Measurements from ENCODE around the gene MAPK8IP1.
A peak's percentile ranks its signal among the peaks of the same experiment; 100 is the strongest.

The MAPK8IP1 gene

DNA sequence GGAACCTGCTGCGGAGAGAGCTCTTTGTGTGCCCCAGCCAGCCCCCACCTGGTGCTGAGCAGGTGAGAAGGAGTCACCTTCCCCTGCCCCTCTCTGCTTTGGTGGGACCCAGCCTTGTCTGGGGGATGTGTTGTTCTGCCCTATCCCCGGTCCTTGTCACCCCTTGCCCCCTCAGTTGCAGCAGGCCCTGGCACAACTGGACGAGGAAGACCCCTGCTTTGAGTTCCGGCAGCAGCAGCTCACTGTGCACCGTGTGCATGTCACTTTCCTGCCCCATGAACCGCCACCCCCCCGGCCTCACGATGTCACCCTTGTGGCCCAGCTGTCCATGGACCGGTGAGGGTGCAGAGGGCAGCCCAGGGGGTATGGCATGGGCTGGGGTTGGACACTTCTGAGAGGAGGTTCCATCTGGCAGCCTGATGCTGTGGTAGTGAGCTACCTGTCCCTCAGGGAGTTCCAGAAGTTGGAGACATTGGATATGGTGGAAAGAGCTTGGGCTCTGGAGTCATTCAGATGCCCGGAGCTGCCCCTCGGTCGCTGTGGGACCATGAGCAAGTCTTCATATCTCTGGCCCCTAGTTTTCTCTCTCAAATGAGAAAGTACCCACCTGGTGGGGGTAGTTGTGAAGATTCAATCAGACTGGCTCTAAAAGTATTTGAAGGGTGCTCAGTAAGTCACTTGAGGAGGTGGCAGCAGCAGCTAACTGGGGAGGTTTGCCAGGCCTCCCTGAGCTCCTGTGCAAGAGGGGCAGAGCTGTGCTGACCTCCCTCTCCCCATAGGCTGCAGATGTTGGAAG, 41.3 kb downstream of the MAPK8IP1 start:
- no peak for DNase-seq

- DNase-seq, result no peak
These were observed 41.9 kb downstream of the MAPK8IP1 start for GRCh38 chr11:45927332-45927683.

DNA sequence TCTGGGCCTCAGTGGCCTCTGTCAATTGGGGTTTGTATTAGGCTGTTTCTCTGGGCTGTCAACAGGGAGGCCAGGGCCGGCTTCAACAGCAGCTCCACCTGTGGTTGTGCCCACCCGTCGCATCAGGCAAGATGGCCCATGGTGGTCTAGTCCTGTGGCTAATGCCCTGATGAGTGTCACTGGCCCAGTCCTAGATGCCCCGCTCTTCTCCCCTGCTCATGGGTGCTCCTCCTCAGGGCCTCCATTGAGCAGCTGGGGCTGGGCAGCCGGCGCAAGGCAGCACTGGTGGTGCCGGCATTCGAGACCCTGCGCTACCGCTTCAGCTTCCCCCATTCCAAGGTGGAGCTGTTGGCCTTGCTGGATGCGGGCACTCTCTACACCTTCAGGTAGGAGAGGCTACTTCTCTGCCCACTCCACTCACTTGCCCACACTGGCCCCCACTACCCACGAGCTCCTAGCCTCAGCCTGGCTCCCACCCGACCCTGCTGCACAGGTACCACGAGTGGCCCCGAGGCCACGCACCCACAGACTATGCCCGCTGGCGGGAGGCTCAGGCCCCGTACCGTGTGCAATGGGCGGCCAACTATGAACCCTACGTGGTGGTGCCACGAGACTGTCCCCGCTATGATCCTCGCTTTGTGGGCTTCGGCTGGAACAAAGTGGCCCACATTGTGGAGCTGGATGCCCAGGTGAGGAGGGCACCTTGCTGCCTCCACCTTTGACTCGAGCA, 42.4 kb downstream of the MAPK8IP1 start:
- no peak for DNase-seq

DNA sequence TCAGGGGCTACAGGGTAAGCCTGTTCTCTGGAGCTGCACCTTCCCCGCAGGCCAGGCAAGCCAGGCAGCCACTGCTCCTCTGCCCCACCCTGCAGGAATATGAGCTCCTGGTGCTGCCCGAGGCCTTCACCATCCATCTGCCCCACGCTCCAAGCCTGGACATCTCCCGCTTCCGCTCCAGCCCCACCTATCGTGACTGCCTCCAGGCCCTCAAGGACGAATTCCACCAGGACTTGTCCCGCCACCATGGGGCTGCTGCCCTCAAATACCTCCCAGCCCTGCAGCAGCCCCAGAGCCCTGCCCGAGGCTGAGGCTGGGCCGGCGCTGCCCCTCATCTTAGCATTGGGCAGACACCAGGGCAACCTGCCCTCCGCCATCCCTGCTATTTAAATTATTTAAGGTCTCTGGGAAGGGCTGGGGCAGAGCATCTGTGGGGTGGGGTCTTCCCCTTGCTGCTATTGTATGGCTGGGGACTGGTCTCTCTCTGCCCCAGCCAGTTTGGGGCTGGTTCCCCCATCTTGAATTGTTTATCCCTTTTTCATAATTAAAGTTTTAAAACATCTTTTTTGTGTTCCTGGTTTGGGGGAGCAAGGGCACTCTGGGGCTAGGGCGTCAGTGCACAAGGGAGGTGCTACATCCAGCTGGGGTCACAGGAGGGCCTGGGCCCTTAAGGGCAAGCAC, 43.2 kb downstream of the MAPK8IP1 start:
- DNase-seq, result no peak

GRCh38 chr11:45929486-45930030, 44.1 kb downstream of the MAPK8IP1 start:
- DNase-seq, result no peak

DNA sequence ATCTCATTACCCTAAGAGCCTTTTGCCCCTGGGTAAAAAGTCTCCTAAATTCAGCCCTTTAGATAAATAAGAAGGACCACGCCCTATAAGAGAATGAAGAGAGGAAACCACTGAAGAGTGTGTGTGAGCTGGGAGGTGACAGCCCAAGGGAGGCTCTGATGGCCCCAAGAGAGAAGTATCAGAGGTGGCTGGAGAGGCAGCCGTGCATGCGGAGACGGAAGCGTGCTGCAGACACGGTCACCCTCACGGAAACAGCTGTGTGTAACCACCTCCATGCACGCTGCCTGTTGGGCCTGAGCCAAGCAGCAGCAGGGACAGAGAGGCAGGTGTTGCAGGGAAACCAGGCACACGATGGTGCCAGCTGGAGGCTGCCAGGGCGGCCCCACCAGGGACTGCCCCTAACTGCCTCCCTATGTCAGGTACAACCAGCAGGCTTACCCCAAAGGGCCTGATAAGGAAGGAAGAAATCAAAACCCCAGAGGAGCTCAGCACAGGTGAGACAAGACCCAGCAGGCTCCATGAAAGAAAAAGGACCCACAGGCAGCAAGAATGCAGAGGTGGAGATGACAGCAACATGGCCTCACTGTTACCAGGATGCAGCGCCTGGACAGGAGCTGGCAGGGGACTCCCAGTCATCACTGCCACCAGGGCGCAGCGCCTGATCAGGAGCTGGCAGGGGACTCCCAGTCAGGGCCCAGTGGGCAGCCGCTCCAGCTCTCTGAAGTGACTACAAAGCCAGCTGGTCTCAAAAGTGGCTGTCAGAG, 44.8 kb downstream of the MAPK8IP1 start:
- DNase-seq, result peak; percentile 26

- no peak for DNase-seq
These were observed 45.6 kb downstream of the MAPK8IP1 start for GRCh38 chr11:45930951-45931570.

DNA sequence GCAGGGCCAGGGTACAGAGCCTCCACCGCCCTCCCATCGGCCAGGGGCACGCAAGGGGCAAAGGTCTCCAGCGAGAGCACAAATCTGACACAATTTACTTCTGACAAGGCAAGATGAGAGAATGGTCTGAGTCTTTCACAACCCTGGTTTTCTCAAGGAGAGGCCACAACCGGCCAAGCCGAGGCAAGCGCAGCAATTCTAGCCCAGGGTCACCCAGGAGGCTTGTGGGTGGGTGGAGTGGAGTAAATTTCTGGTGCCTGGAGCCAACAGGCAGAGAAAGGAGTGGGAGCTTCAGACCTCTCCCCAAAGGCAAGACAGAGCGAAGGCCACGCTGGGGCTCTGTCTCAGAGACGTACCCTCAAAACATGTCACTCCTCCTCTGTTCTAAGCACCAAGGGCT, 46.3 kb downstream of the MAPK8IP1 start:
- no peak for DNase-seq

DNA sequence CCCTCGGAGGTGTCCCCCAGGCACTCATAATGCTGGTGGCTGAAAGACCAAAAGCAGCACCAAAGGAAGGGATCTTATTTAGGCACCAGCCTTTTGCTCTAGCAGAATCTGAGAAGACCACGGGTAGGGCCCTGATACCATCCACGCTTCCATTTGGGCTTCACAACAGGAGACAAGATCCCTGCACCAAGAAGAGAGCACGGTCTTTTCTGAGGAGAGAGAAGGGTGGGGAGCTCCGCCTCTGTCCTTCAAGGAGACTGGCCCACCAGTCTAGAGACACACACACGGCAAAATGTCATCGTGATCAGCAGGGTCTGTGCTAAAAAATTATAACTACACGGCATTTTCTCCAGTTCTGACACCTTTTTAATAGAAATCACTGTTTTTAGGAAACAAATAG, 46.8 kb downstream of the MAPK8IP1 start:
- DNase-seq, result no peak

DNA sequence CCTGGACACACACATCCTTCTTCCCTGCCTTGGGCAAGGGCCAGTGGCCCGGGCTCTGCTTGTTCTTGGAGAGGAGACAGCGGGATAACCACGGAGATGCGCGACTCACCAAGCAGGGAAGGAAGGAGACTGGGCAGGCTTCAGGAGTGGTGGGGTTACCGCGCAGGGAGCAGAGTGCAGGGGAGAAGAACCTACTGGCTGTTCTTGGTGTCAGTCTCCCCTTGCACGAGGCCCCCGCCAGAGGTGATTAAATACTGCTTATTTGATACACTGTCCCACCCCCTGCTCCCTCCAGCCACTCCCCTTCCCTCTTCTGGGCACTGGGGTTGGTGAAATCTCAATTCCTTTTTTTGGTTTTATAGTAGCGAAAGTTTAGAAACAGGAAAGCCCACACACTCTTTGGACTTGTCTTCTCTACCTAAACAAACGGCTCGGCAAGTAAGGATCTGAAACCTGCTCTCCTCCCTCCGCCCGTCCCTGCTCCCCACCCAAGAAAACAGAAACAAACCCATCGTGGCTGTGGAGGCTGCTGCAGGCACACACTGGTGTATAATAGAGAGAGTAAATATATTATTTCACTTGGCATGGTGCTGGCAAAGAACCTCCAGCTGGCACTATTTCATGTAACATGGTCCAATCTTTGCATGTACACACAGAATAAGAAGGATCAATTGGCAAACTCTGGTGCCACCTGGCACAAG, 47.8 kb downstream of the MAPK8IP1 start:
- no peak for DNase-seq

DNA sequence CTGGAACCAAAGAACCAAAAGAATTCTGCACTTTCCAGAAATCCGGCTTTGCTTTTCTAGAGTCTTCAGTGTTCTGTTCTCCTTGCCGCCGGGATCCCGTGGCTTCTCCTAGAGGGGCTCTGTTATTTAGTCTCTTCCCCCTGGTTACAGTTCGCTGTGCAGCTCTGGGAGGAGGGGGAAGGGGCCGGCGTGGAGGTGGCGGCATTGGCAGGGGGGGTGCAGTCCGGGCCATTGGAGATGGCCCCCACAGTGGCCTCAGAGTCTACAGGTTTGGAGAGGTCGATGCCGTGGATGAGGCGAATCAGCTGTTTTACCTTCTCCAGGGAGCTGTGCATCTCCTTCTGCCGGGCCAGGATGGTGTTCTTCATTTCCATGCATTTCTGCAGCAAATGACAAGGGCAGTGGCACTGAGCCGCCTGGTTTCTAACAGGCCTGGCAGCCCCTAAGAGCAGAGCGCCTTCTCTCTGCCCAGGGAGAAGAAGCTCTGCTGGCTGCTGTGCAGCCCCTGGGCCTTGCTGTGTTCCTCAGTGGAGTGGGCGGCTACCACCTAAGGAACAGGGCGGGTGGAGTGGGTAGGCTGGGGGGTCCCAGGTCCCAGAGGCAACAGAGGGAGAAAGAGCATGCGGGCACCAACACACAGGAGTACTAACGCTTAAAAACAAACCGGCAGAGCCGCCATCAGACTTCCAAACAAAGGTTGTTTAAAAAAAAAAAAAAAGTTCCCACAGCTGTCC, 48.6 kb downstream of the MAPK8IP1 start:
- DNase-seq, result no peak

GRCh38 chr11:45934580-45935318, 49.3 kb downstream of the MAPK8IP1 start:
- DNase-seq, result no peak

DNA sequence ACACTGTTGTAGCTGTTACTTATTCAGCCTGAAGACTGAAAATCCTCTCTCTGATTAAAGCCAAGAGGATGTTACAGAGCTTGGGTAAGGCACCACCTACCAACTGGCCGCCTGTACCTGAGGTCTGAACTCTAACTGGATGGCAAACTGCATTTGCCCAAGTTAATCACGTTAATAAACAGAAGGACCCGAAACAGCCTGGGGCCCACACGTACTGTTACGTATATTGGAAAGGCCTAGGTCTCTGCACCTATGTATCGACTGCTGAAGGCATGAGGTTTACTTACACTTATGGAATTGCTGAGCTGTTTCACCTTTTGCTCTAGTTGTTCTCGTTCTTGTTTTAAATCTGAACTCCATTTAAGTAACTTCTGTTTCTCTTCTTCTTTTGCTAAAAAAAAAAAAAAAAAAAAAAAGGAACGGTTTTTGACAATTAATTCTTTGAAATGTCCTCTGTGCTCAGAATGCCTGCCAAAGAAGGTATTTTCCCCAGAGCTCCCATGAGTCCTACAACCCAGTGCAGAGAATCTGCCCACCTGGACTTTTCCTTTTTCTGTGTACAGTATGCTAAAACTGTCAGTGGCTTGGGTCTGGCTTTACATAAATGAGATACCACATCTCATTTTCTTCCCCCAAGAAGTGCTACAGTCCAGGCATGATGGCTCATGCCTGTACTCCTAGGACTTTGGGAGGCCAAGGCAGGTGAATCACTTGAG, 50.1 kb downstream of the MAPK8IP1 start:
- no peak for DNase-seq

- no peak for DNase-seq
These were observed 51.1 kb downstream of the MAPK8IP1 start for GRCh38 chr11:45936511-45937054.

GRCh38 chr11:45937916-45938315, 52.5 kb downstream of the MAPK8IP1 start:
- no peak for DNase-seq

DNA sequence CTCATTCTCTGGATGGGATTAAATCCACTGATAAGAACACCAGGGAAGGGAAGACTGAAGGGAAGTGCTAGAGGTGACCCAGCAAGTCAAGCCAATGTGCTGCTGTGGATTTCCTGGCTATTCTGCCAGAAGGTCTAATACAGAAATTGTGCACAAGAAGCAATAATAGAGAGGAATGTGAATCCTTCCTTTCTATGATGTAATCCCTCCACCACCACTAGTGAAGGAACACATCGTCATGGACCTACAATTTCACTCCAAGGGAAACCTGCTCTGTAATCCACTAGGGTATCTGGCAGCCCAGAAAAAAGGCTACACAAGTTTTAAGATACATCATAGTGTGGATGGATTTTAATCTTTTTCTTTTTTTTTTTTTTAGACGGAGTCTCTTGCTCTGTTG, 54.4 kb downstream of the MAPK8IP1 start:
- DNase-seq, result no peak

DNA sequence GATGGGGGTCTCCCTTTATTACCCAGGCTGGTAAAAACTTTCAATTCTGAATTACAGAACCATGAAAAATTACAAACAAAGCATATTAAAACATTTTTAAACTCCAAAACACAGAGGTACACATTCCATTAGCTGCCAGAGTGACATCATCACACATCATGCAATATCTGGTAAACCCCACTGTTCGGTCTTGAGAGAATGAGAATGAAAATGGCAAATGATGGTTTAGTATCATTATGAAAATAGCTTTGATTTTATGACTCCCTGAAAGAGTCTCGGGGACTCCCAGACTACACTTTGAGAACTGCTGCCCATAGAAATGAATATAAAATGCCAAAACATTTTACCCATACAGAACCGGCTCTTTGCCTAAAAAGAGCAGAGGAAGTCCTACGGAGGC, 55.8 kb downstream of the MAPK8IP1 start:
- DNase-seq, result no peak

DNA sequence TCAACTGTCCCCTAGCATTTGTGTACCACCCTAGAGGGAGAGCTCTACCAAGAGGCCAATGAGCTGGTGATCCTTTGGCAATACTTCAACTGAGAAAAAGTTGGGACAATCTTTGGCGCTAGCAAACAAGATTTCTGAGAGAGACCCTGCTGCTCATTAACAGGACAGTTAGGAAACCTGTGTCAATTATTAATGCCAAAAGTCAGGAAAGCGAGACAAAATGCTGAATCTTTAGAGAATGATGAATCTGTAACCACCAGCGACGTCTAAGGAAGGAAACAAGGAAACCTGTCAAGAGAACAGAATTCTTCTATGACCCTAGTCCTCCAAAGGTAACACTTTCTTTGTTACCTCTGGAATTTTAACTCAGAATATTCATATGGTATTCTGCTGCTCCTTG, 56.9 kb downstream of the MAPK8IP1 start:
- DNase-seq, result no peak

DNA sequence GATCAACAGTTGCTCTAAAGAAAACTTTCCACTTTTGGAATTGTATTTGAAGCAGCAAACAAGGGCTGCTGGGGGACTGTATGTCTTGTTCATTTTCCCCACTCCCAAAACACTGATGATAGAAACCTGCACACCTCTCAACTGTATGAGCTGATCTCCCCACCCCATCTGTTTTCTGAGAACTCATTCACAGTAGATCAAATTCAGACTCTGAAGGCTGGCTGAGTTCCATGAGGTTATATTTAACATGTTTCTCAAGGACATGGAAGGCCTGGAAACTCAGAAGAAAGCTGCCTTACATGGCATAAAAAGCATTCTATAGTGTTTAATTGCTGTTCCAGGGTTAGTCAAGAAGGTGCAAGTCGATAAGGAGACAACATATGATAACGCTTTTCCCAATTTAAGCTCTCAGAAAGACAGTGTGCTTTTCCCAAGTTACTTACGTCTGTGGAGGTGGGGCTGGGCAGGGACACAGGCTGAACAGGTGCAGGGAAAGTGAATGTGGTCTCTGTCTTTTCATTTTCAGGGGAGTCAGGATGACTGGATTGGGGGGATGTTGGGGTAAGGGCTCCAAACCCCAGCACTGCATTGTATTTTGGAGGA, 60.0 kb downstream of the MAPK8IP1 start:
- DNase-seq, result no peak
